Measurements from ENCODE around the gene TOMM20L. TPM values are rescaled to one million over a fixed set of nuclear protein-coding genes. Genes with fewer than 3 reads are reported as not detected.
A peak's percentile ranks its signal among the peaks of the same experiment; 100 is the strongest.

The TOMM20L gene
- polyA plus RNA-seq, 3 donors = 0.33 TPM; not detected in 2

GRCh38 chr14:58367296-58367695 lies 28.4 kb upstream of the TOMM20L start:
- H3K27me3 ChIP-seq (ENCODE audit: control insufficient read depth in 2 of 2, insufficient read depth in 2 of 2, low read length in 2 of 2) = no peaks in the 10 kb centered on the region
- H3K9me3 Mint-ChIP-seq = no peaks in the 10 kb centered on the region
- H2AFZ ChIP-seq (ENCODE audit: insufficient read depth, low read depth, low read length, poor library complexity, severe bottlenecking) = no peak overlapping the region
- no peaks in the 10 kb centered on the region for H3K27me3 Mint-ChIP-seq (ENCODE audit: low read depth in 3 of 3)
- H3K4me2 ChIP-seq (replicated peaks; ENCODE audit: extremely low read depth, low read length, poor library complexity, severe bottlenecking) = no peak overlapping the region
- no peak overlapping the region for H3K4me3 ChIP-seq (replicated peaks in 1 of 3; ENCODE audit: low read depth in 2 of 3, low read length in 3 of 3)
- no peak overlapping the region for H3K9ac ChIP-seq (ENCODE audit: insufficient read depth, low read length, poor library complexity, severe bottlenecking)
- TF ChIP-seq CTCF (IDR thresholded peaks at IDR 0.05) = no peak
- no peak for DNase-seq
- H3K4me1 ChIP-seq (ENCODE audit: control insufficient read depth in 1 of 2, insufficient read depth in 2 of 2, low read length in 2 of 2) = peaks cover 0 to 4% of the 10 kb centered on the region in 2 donors
- H3K36me3 Mint-ChIP-seq = peaks cover 66 to 80% of the 10 kb centered on the region in 2 donors
- peak overlapping the region in 3 of 7 donors; percentile 6 to 63 (median 46) for H3K27ac Mint-ChIP-seq
- H3K79me2 ChIP-seq (ENCODE audit: insufficient read depth, low read length) = no peaks in the 10 kb centered on the region
- no peak overlapping the region for H3K4me3 Mint-ChIP-seq
- no peak overlapping the region for H3K27ac ChIP-seq (ENCODE audit: low read depth in 1 of 2, low read length in 2 of 2)
- WGBS (ENCODE audit: insufficient coverage) = no CpG with 5 or more reads among the region's 3 CpGs
- H3K9me3 ChIP-seq (replicated peaks in 1 of 2; ENCODE audit: control insufficient read depth in 1 of 2, insufficient read depth in 1 of 2, low read length in 2 of 2) = no peaks in the 10 kb centered on the region
- peaks cover 85 to 99% of the 10 kb centered on the region in 2 donors for H3K36me3 ChIP-seq (replicated peaks in 1 of 2; ENCODE audit: control insufficient read depth in 1 of 2, insufficient read depth in 2 of 2, low read length in 2 of 2)
- H4K20me1 ChIP-seq (ENCODE audit: insufficient read depth, low read length) = peaks cover 1% of the 10 kb centered on the region
- intact Hi-C loops (cut with micrococcal nuclease) = no loop called here
- peaks cover 8% of the 10 kb centered on the region for H3K4me1 Mint-ChIP-seq

- Histone ChIP-seq H4K20me1 (ENCODE audit: insufficient read depth, low read length) (no peaks in the 10 kb centered on the region), H3K27me3 (ENCODE audit: control insufficient read depth in 2 of 2, insufficient read depth in 2 of 2, low read length in 2 of 2) (no peaks in the 10 kb centered on the region), H3K9me3 (replicated peaks in 1 of 2; ENCODE audit: control insufficient read depth in 1 of 2, insufficient read depth in 1 of 2, low read length in 2 of 2) (no peaks in the 10 kb centered on the region), H3K4me1 (ENCODE audit: control insufficient read depth in 1 of 2, insufficient read depth in 2 of 2, low read length in 2 of 2) (no peaks in the 10 kb centered on the region), H3K36me3 (replicated peaks in 1 of 2; ENCODE audit: control insufficient read depth in 1 of 2, insufficient read depth in 2 of 2, low read length in 2 of 2) (peaks cover 95 to 99% of the 10 kb centered on the region in 2 donors), H3K9ac (ENCODE audit: insufficient read depth, low read length, poor library complexity, severe bottlenecking) (no peak overlapping the region), H3K4me2 (replicated peaks; ENCODE audit: extremely low read depth, low read length, poor library complexity, severe bottlenecking) (no peak overlapping the region), H3K27ac (ENCODE audit: low read depth in 1 of 2, low read length in 2 of 2) (no peak overlapping the region), H3K4me3 (replicated peaks in 1 of 3; ENCODE audit: low read depth in 2 of 3, low read length in 3 of 3) (no peak overlapping the region), H3K79me2 (ENCODE audit: insufficient read depth, low read length) (no peaks in the 10 kb centered on the region), H2AFZ (ENCODE audit: insufficient read depth, low read depth, low read length, poor library complexity, severe bottlenecking) (no peak overlapping the region)
- no peak for DNase-seq
- H3K4me1 Mint-ChIP-seq = peaks cover 6% of the 10 kb centered on the region
- WGBS (ENCODE audit: insufficient coverage) = no CpG with 5 or more reads among the region's 1 CpG
- intact Hi-C loops (cut with micrococcal nuclease) = no loop called here
- no peak overlapping the region for H3K4me3 Mint-ChIP-seq
- no peaks in the 10 kb centered on the region for H3K27me3 Mint-ChIP-seq (ENCODE audit: low read depth in 3 of 3)
- TF ChIP-seq CTCF (IDR thresholded peaks at IDR 0.05) = no peak
- H3K27ac Mint-ChIP-seq = peak overlapping the region in 2 of 7 donors; percentile 22 to 25
- H3K9me3 Mint-ChIP-seq = no peaks in the 10 kb centered on the region
- H3K36me3 Mint-ChIP-seq = peaks cover 69 to 85% of the 10 kb centered on the region in 2 donors
Measured at GRCh38 chr14:58368956-58369355, 26.8 kb upstream of the TOMM20L start.

Measured in CD14-positive monocyte (primary cell).